GM21447 (cell line): ENCODE data around the gene ALDH1L2.
A peak's percentile ranks its signal among the peaks of the same experiment; 100 is the strongest.

Source experiments
- ATAC-seq: cut with Tn5 transposase; IDR thresholded peaks from one replicate; pipeline ENCODE4 v1.9.1; 2021; ENCODE audit not compliant: unreplicated experiment

Gene ALDH1L2

GRCh38 chr12:105033851-105034250 lies 50.4 kb downstream of the ALDH1L2 start:
- no peak for ATAC-seq

DNA sequence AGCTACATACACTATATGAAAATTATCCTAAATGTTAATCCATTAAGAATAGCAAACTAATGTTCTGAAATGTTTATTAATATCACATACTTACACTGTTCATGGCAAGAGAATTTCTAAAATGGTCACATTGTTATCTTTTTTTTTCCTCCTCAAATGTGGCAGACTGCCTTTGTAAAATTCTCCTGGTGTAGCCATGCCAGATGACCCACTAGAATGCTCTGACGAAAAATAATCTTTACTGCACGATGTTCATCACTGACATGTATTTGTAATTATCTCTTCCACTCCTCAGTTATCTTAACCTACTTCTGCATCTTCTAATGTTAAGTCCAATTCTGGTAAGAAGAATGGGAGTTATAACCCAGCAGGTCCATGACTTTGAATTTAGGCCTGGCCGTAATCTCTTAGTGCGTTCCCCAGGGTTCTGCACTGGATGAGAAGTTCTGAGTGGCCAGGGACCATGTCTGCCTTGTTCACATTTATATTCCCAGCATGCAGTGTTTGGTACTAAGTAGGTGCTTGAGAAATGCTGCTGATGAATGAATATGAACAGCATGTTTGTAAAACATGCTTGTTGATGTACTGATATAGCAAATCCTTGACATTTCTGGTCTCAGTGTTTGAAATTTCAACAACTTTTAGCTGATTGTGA lies 51.4 kb downstream of the ALDH1L2 start:
- no peak for ATAC-seq

DNA sequence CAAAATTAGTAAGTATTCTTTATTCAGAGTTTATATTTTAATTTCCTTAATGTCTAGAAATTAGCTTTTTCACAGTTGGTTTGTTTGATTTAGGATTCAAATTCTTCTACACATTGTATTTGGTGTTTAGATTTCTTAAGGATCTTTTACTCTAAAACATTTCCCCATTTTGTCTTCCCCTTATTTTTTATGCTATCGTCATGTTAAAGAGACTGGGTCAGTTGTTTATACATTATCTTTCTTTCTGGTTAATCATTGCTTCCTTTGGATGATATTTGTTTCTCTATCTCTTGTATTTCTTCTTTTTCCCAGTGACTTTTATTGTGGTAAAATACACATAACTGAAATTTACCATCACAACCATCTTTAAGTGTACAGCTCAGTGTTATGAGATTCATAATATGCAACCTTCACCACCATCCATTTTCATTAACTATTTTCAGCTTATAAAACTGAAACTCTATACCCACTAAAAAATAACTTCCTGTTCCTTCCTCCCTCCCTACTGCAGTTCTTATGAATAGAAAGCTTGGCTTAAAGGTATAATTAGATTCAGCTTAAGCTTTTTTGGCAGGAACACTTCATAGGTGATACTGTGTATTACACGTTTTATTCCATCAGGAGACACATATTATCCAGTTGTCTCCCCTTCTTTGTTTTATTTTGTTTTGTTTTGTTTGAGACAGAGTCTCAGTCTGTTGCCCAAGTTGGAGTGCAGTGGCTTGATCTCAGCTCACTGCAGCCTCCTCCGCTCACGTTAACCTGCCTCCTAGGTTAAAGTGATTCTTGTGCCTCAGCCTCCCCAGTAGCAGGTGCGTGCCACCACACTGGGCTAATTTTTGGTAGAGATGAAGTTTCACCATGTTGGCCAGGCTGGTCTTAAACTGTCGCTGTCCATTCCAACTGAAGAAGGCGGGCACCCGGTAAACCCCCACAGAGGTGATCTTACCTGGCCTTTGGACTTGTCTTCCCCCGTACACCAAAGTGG lies 53.1 kb downstream of the ALDH1L2 start:
- peak; percentile 95 for ATAC-seq

- ATAC-seq, result no peak
Observed at GRCh38 chr12:105026411-105026810, 57.8 kb downstream of the ALDH1L2 start.

GRCh38 chr12:105025890-105026289 lies 58.4 kb downstream of the ALDH1L2 start:
- no peak for ATAC-seq

DNA sequence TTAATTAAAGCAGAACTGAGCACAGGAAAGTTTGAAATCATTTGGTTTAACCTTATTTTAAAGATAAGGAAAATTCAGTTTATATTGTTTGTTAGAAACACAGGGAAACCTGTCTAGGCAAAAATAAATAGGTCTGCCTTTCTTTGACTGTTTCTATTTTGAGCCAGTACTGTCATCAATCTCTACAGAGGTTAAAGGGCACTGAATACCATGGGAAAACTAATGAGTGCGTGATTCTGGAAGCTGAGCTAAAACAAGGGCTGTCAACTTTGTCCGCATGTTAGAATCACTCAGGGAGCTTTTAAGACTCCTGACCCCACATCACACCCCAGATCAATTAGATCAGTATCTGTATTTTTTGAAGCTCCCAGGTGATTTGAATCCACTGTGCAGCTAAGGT lies 59.3 kb downstream of the ALDH1L2 start:
- ATAC-seq, result no peak

GRCh38 chr12:105020241-105020962 lies 63.9 kb downstream of the ALDH1L2 start:
- no peak for ATAC-seq

DNA sequence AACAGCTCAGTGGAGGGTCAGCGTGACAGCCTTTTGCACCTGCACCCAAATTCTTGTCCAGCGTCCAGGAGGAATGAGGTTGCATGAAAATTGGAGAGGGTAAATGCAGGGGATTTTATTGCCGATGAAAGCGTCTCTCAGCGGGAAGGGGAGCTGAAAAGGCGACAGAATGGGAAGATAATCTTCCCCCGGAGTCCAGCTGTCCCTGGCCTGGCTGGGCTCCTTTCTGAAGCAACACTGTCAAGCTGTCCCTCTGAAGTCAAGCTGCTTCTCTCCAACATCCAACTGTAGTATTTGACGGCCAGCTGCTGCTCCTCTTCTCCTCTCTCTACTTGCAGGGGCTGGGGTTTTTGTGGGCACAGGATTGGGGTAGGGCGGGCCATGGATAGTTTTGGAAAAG lies 65.5 kb downstream of the ALDH1L2 start:
- no peak for ATAC-seq

DNA sequence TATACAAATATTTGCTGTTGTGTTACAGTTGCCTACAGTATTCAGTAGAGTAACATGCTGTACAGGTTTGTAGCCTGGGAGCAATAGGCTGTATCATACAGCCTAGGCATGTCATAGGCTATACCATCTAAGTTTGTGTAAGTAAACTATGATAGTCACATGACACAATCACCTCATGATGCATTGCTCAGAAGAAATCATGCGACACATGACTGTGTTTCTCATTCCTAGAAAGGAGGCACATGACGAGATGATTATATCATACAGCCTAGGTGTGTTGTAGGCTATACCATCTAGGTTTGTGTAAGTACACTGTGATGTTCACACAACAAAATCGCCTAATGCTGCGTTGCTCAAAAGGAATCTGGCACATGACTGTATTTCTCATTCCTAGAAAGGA lies 66.2 kb downstream of the ALDH1L2 start:
- ATAC-seq, result no peak

DNA sequence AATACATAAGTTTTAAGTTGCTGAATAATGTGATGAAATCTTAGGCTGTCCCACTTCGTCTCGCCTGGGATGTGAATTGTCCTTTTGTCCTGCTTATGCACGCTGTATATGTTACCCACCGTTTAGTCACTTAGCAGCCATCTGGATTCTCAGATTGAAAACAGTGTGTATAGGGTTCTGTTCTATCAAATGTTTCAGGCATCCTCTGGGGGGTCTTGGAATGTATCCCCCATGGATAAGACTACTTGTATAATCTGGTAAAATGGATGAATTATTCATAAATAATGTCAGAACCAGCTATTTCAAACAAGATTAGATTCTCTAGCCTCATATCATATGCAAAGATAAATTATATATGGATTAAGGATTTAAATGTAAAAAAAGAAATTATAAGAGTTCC lies 68.7 kb downstream of the ALDH1L2 start:
- no peak for ATAC-seq

DNA sequence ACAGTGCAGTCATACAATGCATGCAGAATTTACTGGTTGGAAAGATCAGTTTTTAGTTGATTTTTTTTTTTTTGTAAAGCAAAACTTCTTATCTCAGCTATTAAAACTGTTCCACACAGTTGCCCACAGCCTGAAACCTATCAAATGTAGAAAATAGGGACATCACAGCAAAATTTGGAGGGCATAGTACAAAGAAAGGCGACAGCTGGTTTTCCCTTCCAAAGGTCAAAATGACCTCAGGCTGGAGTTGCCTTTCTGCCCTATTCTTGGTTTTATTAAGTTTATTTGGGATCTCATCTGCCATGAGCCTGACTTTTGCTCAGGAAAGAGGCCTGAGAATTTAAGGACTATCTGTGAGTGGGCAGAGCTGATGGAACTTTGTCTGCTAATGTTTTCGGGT lies 69.7 kb downstream of the ALDH1L2 start:
- ATAC-seq, result no peak

DNA sequence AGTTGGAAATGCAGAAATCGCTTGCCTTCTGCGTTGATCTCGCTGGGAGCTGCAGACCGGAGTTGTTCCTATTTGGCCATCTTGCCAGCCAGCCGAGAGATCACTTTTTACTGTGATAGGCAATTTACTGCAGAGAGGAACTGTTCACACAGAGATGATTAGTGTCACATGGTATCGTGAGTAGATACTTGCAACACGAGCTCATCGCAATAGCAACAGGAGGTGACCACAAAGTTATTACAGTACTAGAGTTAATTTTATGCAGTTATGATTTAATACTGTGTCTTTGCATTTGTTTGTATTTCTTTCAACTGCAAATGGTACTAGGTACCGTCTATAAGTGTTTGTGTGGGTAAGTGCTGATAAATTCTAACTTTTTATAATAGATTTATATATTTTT lies 70.4 kb downstream of the ALDH1L2 start:
- ATAC-seq, result no peak

GRCh38 chr12:105001476-105001875 lies 82.8 kb downstream of the ALDH1L2 start:
- no peak for ATAC-seq

- ATAC-seq, result no peak
Observed at GRCh38 chr12:104999347-104999685, 84.9 kb downstream of the ALDH1L2 start.

DNA sequence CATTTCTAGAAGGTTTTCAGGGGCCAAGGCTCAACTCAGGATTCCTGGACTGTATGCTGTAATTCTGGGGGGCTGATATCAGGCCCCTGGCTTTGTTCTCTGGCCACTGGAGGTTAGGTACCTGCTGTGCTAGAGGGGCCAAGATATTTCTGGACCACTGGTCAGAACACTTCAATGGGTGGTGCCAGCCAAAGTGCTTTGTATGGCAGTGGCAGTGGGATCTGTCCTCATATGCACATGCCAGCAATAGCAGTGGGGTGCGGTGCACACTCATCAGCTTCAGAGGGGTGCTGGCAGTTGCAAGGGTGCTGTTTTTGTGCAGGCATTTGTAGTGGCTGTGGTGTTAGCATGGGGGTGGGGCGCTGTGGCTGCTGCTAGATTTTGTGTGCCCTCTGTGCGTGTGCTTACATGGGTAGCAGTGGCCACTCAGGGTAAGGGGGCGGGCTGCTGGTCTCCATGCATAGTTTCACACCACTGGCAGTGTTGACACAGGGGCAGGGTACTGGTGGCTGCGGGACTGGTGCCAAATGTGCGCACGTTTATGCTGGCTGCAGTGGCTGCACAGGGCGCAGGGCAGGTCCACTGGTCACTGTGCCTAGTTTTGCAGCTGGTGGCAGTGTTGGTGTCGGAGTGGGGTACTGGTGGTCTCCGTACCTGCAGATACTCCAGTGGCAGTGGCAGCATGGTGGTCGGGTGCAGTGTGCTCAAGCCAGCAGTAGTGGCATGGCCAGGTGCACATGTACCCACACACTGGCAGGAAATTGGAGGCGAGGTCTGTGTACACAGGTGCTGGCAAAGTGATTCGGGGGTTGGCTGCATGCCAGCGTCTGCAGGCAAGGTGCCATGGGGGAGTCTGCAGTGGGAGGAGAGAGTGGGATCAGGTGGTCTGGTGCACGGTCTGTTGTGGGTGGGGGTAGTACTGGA lies 85.6 kb downstream of the ALDH1L2 start:
- ATAC-seq, result no peak

GRCh38 chr12:104997541-104997940 lies 86.7 kb downstream of the ALDH1L2 start:
- no peak for ATAC-seq

DNA sequence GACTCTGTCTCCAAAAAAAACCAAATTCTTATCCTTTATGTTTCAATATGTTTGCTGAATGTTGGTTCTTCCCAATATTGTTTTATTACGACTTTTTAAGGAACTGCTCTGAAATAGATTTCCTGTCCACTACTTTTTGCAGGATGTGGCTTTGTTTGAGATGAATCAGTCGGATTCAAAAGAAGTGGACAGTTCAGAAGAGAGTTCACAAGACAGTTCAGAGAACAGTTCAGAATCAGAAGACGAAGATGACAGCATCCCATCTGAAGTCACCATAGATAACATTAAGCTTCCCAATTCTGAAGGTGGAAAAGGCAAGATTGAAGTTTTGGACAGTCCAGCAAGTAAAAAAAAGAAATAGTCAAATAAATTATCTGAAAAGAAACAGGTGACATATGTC lies 89.9 kb downstream of the ALDH1L2 start:
- ATAC-seq, result no peak

DNA sequence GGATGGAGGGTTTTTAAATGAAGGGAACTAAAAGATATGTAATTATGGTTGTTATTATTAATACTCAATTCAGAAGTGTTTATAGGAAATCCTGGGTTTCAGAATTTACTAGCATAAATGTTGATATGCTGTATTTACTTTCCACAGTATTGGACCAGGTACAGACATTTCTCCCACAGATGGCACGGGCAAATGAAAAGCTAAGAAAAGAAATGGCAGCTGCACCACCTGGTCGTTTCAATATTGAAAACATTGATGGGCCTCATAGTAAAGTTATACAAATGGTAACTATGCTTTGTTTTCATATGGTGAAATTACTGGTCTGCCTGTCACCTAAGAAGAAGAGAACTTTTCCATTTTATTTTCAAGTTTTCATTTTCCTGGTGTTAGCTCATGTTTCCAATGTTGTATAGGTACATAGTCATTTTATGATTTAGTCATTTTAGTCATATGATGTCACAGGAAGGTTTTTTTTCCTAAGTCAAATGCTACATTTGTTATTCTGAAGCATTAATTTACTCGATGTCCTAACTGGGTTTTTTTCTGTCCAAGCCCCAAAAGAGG lies 92.6 kb downstream of the ALDH1L2 start:
- ATAC-seq, result no peak

DNA sequence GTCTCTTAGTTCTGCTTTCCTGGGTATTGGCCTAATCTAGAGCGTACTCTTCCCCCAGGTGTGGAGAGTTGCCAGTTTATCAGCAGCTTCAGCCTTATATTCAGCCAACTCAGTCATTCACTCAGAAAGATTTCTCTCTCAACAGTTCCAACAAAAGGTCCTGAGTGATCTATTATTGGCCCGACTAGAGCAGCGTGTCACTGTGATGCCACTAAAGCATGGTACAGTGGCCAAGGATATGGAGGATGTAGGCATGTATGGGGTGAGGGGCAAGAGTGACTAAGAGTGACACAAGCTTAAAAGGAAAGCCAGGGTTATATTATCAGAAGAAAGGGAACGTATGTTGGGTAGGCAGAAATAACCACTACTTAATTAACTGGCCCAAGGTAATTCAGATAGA lies 93.3 kb downstream of the ALDH1L2 start:
- no peak for ATAC-seq
